Mesendoderm (in vitro differentiated cells): ENCODE results near the gene ECD.

Experiments
- DNase-seq: peaks from one replicate; pipeline ENCODE4 v3.0.0; 2013
- H2AK5ac ChIP-seq: 2 replicates; pipeline ENCODE4 v1.6.1; 2013; ENCODE audit warnings: low read length, inconsistent platforms
- H2BK120ac ChIP-seq: 2 replicates; pipeline ENCODE4 v1.6.1; 2013; ENCODE audit warnings: low read depth, mild to moderate bottlenecking, low read length, moderate library complexity, mixed read lengths
- H2BK15ac ChIP-seq: replicated peaks from 2 replicates; pipeline ENCODE4 v1.6.1; 2013; ENCODE audit warnings: low read depth, mild to moderate bottlenecking, moderate library complexity
- H2BK5ac ChIP-seq: 2 replicates; pipeline ENCODE4 v1.6.1; 2013; ENCODE audit warnings: low read length, inconsistent platforms
- H3K18ac ChIP-seq: 2 replicates; pipeline ENCODE4 v1.6.1; 2013; ENCODE audit warnings: mild to moderate bottlenecking, low read length, mixed read lengths
- H3K23ac ChIP-seq: one replicate; pipeline ENCODE4 v1.6.1; 2013; ENCODE audit warnings: low read length
- H3K27ac ChIP-seq: 2 replicates; pipeline ENCODE4 v1.5.1; 2013; ENCODE audit warnings: low read depth, mild to moderate bottlenecking, inconsistent platforms, low read length, moderate library complexity
- H3K27me3 ChIP-seq: 2 replicates; pipeline ENCODE4 v1.6.1; 2013; ENCODE audit warnings: low read length, control low read depth, mild to moderate bottlenecking, inconsistent platforms; ENCODE audit not compliant: insufficient read depth, poor library complexity
- H3K36me3 ChIP-seq: 2 replicates; pipeline ENCODE4 v1.6.1; 2013; ENCODE audit warnings: low read length, inconsistent platforms; ENCODE audit not compliant: control insufficient read depth, insufficient read depth
- H3K4ac ChIP-seq: one replicate; pipeline ENCODE4 v1.6.1; 2013; ENCODE audit warnings: low read depth, mild to moderate bottlenecking, low read length, moderate library complexity
- H3K4me1 ChIP-seq: 2 replicates; pipeline ENCODE4 v1.6.1; 2013; ENCODE audit warnings: low read depth, low read length, inconsistent platforms; ENCODE audit not compliant: control insufficient read depth
- H3K4me2 ChIP-seq: 2 replicates; pipeline ENCODE4 v1.6.1; 2013; ENCODE audit warnings: low read length
- H3K4me3 ChIP-seq: 2 replicates; pipeline ENCODE4 v1.5.1; 2013; ENCODE audit warnings: mild to moderate bottlenecking, low read length
- H3K56ac ChIP-seq: one replicate; pipeline ENCODE4 v1.6.1; 2013; ENCODE audit warnings: low read length
- H3K79me1 ChIP-seq: 2 replicates; pipeline ENCODE4 v1.6.1; 2013; ENCODE audit warnings: low read length, inconsistent platforms
- H3K79me2 ChIP-seq: 2 replicates; pipeline ENCODE4 v1.6.1; 2013; ENCODE audit warnings: mild to moderate bottlenecking, low read length; ENCODE audit not compliant: control insufficient read depth, insufficient read depth
- H3K9ac ChIP-seq: 2 replicates; pipeline ENCODE4 v1.6.1; 2013; ENCODE audit warnings: low read length, inconsistent platforms
- H4K5ac ChIP-seq: one replicate; pipeline ENCODE4 v1.6.1; 2013; ENCODE audit warnings: low read length
- H4K8ac ChIP-seq: one replicate; pipeline ENCODE4 v1.6.1; 2013; ENCODE audit warnings: low read depth, mild to moderate bottlenecking, control low read depth, low read length, moderate library complexity
- WGBS: extraction: QIAGEN DNeasy Blood & Tissue Kit; methylation state at CpG from one replicate; pipeline ENCODE4 v1.1.7; 2013; ENCODE audit warnings: low lambda C conversion rate, missing lambda C conversion rate; ENCODE audit not compliant: insufficient coverage; ENCODE audit errors: extremely low coverage; 5-methylcytosine and 5-hydroxymethylcytosine counted together

Gene ECD

DNA sequence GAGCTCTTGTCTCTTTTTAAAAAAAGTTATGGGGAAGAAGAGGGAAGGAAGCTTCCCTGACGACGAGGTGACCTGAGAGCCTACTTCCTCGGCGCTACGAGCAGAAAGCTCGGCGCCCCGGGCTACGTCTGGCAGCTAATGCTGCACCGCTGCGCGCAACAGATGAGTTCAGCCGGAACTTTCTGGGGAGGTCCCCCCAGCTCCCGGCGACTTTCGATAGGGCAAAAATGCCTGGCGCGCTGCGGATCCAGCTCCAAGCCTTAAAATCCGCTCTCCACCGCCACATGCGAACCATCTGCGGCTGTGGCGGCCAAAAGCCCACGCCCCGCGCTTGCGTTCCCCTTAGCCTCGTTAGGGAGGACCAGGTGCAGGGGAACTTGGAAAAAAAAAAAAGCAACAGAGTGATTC, 71.8 kb downstream of the ECD start:
- Histone ChIP-seq H3K79me2 (peaks cover 17% of the 10 kb centered on the region), H2BK5ac (peak overlapping the region; percentile 89), H3K4me2 (peak overlapping the region; percentile 75), H3K27ac (peak overlapping the region; percentile 95), H3K4me1 (peaks cover 2% of the 10 kb centered on the region), H2BK15ac (no peak overlapping the region), H3K4me3 (peak overlapping the region; percentile 95), H4K8ac (no peak overlapping the region), H4K5ac (no peak overlapping the region), H2AK5ac (no peak overlapping the region), H3K4ac (peak overlapping the region; percentile 82), H3K79me1 (peaks cover 4% of the 10 kb centered on the region), H3K27me3 (no peaks in the 10 kb centered on the region), H3K18ac (peak overlapping the region; percentile 85), H3K9ac (peak overlapping the region; percentile 99), H2BK120ac (peak overlapping the region; percentile 18), H3K23ac (peak overlapping the region; percentile 83), H3K56ac (peak overlapping the region; percentile 99), H3K36me3 (no peaks in the 10 kb centered on the region)
- peak; percentile 92 for DNase-seq
- no CpG with 5 or more reads among the region's 29 CpGs for WGBS

- peaks cover 4% of the 10 kb centered on the region for H3K79me1 ChIP-seq
- H3K4ac ChIP-seq = no peak overlapping the region
- H3K9ac ChIP-seq = peak overlapping the region; percentile 99
- peak overlapping the region; percentile 83 for H3K23ac ChIP-seq
- no peak overlapping the region for H4K8ac ChIP-seq
- H2AK5ac ChIP-seq = no peak overlapping the region
- H4K5ac ChIP-seq = no peak overlapping the region
- no peak overlapping the region for H2BK15ac ChIP-seq
- H3K36me3 ChIP-seq = no peaks in the 10 kb centered on the region
- H2BK5ac ChIP-seq = peak overlapping the region; percentile 58
- peaks cover 2% of the 10 kb centered on the region for H3K4me1 ChIP-seq
- WGBS = no CpG with 5 or more reads among the region's 14 CpGs
- peak; percentile 84 for DNase-seq
- H3K56ac ChIP-seq = peak overlapping the region; percentile 99
- peak overlapping the region; percentile 85 for H3K18ac ChIP-seq
- H2BK120ac ChIP-seq = no peak overlapping the region
- peak overlapping the region; percentile 95 for H3K4me3 ChIP-seq
- H3K4me2 ChIP-seq = peak overlapping the region; percentile 75
- H3K79me2 ChIP-seq = peaks cover 17% of the 10 kb centered on the region
- no peaks in the 10 kb centered on the region for H3K27me3 ChIP-seq
- H3K27ac ChIP-seq = peak overlapping the region; percentile 95
Observed at GRCh38 chr10:73095481-73096021, 72.3 kb downstream of the ECD start.

- H2BK5ac ChIP-seq = no peak overlapping the region
- no CpG with 5 or more reads among the region's 5 CpGs for WGBS
Observed at GRCh38 chr10:73094986-73095480, 72.8 kb downstream of the ECD start.

GRCh38 chr10:73093922-73094850, 73.6 kb downstream of the ECD start:
- WGBS = no CpG with 5 or more reads among the region's 2 CpGs

More at GRCh38 chr10:73094986-73095480, 72.8 kb downstream of the ECD start:
- peaks cover 4% of the 10 kb centered on the region for H3K79me1 ChIP-seq
- H3K56ac ChIP-seq = no peak overlapping the region
- H3K4me1 ChIP-seq = peaks cover 2% of the 10 kb centered on the region
- no peaks in the 10 kb centered on the region for H3K27me3 ChIP-seq
- no peak overlapping the region for H3K18ac ChIP-seq
- no peak overlapping the region for H3K4ac ChIP-seq
- no peaks in the 10 kb centered on the region for H3K36me3 ChIP-seq
- peak overlapping the region; percentile 95 for H3K4me3 ChIP-seq
- no peak for DNase-seq
- no peak overlapping the region for H4K5ac ChIP-seq
- H3K79me2 ChIP-seq = peaks cover 18% of the 10 kb centered on the region
- H2BK15ac ChIP-seq = no peak overlapping the region
- H2BK120ac ChIP-seq = no peak overlapping the region
- H4K8ac ChIP-seq = no peak overlapping the region
- peak overlapping the region; percentile 99 for H3K9ac ChIP-seq
- no peak overlapping the region for H3K23ac ChIP-seq
- no peak overlapping the region for H3K27ac ChIP-seq
- H2AK5ac ChIP-seq = no peak overlapping the region
- no peak overlapping the region for H3K4me2 ChIP-seq

DNA sequence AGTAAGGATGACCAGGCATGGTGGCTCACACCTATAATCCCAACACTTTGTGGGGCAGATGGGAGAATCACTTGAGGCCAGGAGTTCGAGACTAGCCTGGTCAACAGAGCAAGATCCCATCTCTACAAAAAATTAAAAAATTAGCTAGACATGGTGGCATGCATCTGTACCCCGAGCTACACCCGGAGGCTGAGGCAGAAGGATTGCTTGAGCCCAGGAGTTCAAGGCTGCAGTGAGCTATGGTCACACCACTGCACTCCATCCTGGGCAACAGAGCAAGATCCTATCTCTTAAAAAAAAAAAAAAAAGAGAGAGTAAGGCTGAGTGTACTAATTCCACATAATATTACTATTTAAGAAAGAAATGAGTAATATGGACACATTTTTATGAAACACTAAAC, 75.0 kb downstream of the ECD start:
- H3K27ac ChIP-seq = no peak overlapping the region
- no CpG with 5 or more reads among the region's 3 CpGs for WGBS
- no peak overlapping the region for H2BK120ac ChIP-seq
- H3K4me1 ChIP-seq = peaks cover 2% of the 10 kb centered on the region
- no peak overlapping the region for H3K23ac ChIP-seq
- no peak overlapping the region for H3K4ac ChIP-seq
- no peak for DNase-seq
- H3K56ac ChIP-seq = no peak overlapping the region
- H3K79me1 ChIP-seq = peaks cover 11% of the 10 kb centered on the region
- H3K9ac ChIP-seq = no peak overlapping the region
- H2BK15ac ChIP-seq = no peak overlapping the region
- no peak overlapping the region for H3K4me3 ChIP-seq
- H3K4me2 ChIP-seq = no peak overlapping the region
- no peak overlapping the region for H3K18ac ChIP-seq
- no peak overlapping the region for H4K5ac ChIP-seq
- H2AK5ac ChIP-seq = no peak overlapping the region
- peaks cover 25% of the 10 kb centered on the region for H3K79me2 ChIP-seq
- H2BK5ac ChIP-seq = no peak overlapping the region
- no peaks in the 10 kb centered on the region for H3K36me3 ChIP-seq
- H4K8ac ChIP-seq = no peak overlapping the region
- H3K27me3 ChIP-seq = no peaks in the 10 kb centered on the region

More at GRCh38 chr10:73093922-73094850, 73.6 kb downstream of the ECD start:
- H2BK5ac ChIP-seq = no peak overlapping the region
- H3K9ac ChIP-seq = peak overlapping the region; percentile 36
- peaks cover 6% of the 10 kb centered on the region for H3K79me1 ChIP-seq
- H2AK5ac ChIP-seq = no peak overlapping the region
- H3K4me1 ChIP-seq = peaks cover 2% of the 10 kb centered on the region
- no peak overlapping the region for H2BK15ac ChIP-seq
- no peak overlapping the region for H3K4me3 ChIP-seq
- H3K18ac ChIP-seq = no peak overlapping the region
- H3K36me3 ChIP-seq = no peaks in the 10 kb centered on the region
- peaks cover 19% of the 10 kb centered on the region for H3K79me2 ChIP-seq
- H3K56ac ChIP-seq = peak overlapping the region; percentile 57
- no peak overlapping the region for H3K23ac ChIP-seq
- no peak overlapping the region for H4K8ac ChIP-seq
- H3K27me3 ChIP-seq = no peaks in the 10 kb centered on the region
- no peak overlapping the region for H4K5ac ChIP-seq
- no peak overlapping the region for H3K27ac ChIP-seq
- no peak for DNase-seq
- H2BK120ac ChIP-seq = no peak overlapping the region
- H3K4ac ChIP-seq = no peak overlapping the region
- peak overlapping the region; percentile 46 for H3K4me2 ChIP-seq
